HG03432 (cell line): Measurements from ENCODE around the gene CHST8.
"Not testable (repeated sequence)": the region's sequence is repeated elsewhere in the genome, so short reads cannot be mapped to it uniquely, and the experiment has no call there.

Experiments
- ATAC-seq: cut with Tn5 transposase; IDR thresholded peaks from one replicate; pipeline ENCODE4 v1.9.1; 2021; ENCODE audit warnings: mild to moderate bottlenecking, moderate library complexity; ENCODE audit not compliant: unreplicated experiment

CHST8 gene

DNA sequence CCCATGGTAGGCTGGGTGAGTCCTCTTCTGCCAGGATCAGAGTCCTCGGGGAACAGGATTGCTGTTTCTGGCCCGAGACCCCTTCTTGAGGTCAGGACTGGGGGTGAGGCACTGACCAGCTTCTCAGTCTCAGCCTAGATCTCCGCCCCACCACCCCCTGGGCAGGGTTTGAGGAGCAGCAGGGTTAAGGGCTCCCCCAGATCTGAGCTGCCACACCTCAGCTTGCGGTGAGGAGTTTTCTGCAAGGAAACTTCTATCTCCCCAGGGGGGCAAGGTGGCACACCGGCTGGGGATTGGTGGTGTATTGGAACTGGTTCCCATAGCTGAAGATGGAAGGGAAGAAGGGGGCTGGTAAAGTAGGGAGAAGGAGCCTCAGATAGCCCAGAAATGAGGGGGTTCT is 19.5 kb downstream of the CHST8 start:
- no peak for ATAC-seq

DNA sequence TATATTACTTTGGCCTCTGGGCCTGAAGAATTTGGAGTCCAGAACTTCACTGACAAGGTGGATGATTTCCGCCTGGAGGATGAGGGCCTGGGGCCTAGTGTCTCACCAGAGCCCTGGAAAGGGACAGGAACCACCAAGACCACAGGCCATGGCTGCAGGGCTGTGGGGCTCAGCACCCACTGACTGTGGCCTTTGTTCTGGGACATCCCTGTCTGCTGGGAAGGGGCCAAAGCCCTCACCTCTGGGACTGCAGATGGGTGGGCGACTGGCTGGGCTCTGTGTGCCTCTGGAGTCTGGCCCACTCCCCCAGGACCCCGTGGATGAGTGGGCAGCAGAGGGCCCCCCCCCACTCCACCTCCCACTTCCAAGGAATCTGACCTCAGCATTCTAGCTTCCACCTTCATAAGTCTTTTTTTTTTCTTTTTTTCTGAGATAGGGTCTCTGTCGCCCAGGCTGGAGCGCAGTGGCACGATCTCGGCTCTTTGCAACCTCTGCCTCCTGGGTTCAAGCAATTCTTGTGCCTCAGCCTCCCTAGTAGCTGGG is 20.3 kb downstream of the CHST8 start:
- ATAC-seq: no peak

- ATAC-seq: no peak
Measured at GRCh38 chr19:33644284-33644836, 22.6 kb downstream of the CHST8 start.

GRCh38 chr19:33646306-33646705 is 24.6 kb downstream of the CHST8 start:
- no peak for ATAC-seq

DNA sequence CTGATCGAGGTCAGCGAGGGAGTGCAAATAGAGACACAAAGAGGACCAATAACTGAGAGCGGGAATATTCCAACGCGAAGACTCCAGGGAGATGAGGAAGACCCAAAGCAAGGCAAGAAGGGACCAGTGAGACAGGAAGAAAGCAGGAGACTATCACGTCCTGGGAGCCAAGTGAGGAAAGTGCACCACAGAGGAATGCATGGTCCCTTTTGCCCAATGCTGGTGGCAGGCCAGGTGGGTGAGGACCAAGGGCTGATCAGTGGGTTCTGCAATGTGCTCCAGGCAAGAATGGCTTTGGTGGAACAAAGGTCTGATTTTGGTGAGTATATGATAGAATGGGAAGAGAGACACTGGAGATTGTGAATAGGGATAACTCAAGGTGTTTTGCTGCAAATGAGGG is 25.4 kb downstream of the CHST8 start:
- ATAC-seq: no peak

DNA sequence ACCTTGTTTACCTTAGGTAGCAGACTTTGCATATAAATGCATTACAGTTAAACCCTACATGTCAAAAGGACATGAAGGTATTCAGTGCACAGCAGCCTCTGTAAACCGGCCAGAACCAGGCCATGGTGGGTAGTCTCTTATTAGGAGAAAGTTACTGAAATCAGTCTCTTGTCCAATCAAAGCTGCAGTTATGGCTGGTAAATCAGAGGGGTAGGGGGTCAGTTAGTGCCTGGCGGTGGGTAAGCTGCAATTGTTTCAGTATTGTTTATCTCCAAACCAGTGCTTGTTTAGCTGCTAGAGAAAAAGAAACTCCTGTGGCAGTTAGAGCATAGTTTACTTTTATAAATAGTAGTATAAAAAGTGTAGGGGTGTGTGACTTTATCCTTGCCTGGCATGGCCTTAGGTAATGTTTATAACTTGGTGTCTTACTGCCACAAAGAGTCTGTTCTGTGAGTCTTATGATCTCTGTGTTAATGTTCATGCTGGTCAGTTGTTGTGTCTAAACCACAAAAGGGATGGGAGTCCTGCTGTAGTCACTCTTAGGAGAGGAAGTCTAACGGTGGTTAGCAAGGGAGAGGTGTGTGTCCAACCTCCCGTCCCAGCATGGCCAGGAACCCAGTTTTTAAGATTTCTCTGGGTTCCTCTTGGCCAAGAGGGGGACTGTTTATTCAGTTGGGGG is 28.0 kb downstream of the CHST8 start:
- ATAC-seq: no peak

- ATAC-seq: no peak
Measured at GRCh38 chr19:33653684-33654083, 31.9 kb downstream of the CHST8 start.

GRCh38 chr19:33654840-33655508 is 33.2 kb downstream of the CHST8 start:
- ATAC-seq: no peak

GRCh38 chr19:33659835-33660234 is 38.1 kb downstream of the CHST8 start:
- no peak for ATAC-seq

DNA sequence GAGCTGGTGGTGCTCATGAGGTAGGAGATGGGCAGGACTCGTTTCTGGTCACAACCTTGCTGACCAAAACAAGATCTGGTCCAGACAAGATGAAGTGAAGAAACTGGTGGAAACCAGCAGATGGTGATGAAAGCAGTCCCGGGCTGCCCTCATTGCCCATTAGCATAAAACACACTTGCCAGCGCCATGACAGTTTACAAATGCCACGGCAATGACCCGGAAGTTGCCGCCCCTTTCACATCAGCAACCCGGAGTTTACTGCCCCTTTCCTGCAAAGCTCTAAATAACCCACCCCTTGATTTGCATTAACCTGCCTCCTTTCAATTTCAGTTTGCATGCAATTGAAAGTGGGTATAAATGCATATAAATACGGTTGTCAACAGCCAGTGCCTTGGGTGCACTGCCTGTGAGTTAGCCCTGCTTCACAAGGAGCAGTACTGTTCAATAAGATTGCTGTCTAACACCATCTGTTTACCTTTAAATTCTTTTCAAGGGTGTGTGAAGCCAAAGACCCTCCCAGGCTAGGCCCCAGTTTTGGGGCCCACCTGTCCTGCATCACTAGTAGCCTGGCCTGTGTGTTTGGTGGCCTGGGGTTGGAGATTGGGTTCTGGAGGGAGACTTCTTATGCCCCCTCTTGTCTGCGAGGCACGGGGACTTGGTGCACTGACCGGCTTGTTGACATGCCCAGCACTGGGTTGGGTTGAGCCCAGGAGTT is 38.8 kb downstream of the CHST8 start:
- no peak for ATAC-seq

DNA sequence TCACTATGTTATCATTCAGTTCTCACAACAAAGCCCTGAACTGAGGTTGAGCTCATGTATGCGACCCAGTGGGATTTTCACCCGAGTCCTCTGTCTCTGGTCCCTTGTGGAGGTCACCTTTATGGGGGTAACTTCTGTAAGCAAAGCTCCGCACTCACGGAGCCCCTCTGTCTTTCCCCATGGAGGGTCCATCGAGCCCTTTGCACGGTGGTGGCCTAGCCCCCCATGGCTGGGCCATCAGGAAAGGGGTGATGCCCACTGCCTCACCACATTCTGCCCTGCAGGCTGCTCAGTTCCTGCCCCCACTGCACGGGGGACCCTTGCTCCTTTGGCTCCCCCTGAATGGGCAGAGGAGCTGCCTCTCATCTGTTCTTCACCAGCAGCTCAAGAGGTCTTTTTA is 39.6 kb downstream of the CHST8 start:
- ATAC-seq: no peak

DNA sequence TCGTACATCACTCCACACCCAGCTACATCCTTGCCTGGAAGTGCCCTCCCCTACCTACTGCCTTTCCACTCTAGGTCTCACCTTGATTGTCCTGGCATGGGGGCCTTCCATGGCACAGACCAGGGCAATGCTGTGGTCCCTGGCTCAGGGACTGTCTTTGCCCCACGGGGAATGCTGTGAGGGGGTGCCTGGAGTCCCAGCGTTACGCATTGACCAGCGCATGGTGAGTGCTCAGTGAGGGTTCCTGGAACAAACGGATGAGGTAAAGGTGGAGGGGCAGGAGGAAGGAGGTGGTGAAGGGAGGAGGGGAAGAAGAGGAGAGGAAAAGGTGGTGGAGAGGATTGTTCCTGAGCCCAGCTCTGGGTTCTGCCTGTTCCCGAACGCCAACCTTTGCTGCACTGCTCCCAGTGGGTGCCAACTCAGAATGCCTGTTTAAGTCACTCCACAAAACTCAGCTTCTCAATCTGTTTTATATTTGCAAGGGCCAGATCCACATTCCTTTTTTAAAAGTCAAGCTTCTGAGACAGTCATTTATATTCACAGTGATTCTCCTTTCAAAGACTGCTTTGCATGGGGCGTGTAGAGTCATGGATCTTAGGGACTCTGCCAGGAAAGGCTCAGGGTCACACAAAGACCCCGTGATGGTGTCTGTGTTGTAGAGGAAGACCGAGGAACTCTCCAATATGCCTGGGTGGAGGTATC is 40.8 kb downstream of the CHST8 start:
- no peak for ATAC-seq

- ATAC-seq: not testable (repeated sequence)
Measured at GRCh38 chr19:33663316-33663715, 41.6 kb downstream of the CHST8 start.

DNA sequence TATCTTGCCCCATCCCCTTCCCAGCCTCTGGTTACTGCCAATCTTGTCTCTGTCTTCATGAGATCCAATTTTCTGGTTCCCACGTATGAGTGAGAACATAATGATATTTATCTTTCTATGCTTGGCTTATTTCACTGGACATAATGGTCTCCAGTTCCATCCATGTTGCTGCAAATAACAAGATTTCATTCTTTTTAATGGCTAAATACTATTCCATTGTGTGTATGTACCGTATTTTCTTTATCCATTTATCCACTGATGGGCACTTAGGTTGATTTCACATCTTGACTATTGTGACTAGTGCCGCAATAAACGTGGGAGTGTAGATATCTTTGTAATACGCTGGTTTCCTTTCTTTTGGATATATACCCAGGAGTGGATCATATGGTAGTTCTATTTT is 43.0 kb downstream of the CHST8 start:
- ATAC-seq: no peak

- ATAC-seq: no peak
Measured at GRCh38 chr19:33665776-33666595, 44.2 kb downstream of the CHST8 start.

DNA sequence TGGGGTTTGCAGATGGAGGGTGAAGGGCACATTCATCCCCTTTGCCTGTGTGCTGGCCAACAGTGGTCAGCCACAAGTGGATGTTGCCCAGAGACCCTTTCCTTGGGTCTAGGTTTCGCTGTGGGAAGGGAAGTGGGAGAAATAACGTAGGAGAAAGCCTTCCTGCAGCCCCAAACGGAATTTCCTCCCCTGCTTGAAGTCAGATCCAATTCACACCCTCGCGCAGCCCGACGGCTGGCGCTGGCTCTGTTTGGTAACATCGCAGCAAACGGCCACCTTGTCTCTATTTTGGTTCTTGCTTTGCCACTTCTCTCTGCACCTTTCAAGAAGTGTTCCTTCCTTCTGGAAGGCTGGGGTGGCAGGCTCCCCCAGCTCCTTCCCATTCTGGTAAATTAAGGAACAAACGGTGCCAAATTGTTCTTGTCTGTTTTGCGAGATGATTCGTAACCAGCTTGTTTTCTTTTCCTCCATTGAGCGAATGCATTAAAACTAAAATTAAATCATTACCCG is 45.4 kb downstream of the CHST8 start:
- ATAC-seq: no peak

DNA sequence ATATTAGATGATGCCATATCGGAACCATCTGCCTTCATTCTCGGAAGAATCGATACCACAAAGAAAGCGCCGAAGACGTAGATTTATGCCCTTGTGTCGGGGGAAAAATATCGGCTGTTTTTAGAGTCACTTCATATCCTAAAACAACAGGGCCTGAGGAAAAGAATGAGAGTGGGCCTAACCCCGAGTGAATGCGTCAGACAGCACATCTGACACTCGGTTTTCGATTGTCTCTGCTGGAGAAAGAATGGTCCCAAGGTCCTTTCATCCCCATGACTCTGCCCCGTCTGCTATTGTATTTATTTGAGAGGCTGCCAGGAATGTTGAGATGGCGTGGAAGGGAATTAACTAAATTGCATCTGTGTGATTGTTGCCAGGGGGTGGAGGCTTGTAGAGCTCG is 46.1 kb downstream of the CHST8 start:
- no peak for ATAC-seq

- ATAC-seq: no peak
Measured at GRCh38 chr19:33668968-33669367, 47.2 kb downstream of the CHST8 start.

GRCh38 chr19:33669376-33669775 is 47.6 kb downstream of the CHST8 start:
- no peak for ATAC-seq

DNA sequence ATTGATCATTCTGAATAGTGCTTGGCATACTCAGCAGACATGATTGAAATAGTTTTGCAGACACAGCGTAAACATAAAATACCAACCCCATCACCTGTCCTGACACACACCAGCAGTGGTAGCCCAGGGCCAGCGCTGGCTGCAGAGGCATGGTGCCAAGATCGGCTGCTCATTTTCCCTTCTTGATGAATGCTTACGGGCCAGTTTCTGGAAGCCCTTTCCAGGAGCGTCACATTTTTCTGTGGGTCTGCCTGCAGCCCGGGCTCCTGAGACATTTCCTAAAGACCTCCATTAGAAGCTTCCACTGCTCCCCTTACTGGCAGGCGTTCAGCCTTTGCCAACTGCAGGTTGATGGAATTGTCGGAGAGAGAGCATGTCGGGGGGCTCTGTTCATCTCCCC is 48.6 kb downstream of the CHST8 start:
- ATAC-seq: no peak
